OCI-LY7 (cell line): Measurements from ENCODE around the gene LTB4R. TPM values are rescaled to one million over a fixed set of nuclear protein-coding genes. Genes with fewer than 3 reads are reported as not detected.

Experiments used
- BruUV-seq: library from RNA; stranded (reverse); fragments of 400-500 nt; replicated peaks from 2 replicates; lab custom pipeline; 2021; lab: Mats Ljungman, UMichigan
- CTCF ChIA-PET: fragments of 300-600 bp; sonication (Branson Sonifier 250); formaldehyde crosslinking; loops from one replicate; lab custom pipeline; 2022; ENCODE audit warnings: antibody characterized with exemption; ENCODE audit not compliant: unreplicated experiment; lab: Charles Lee
- POLR2A ChIA-PET: fragments of 300-600 bp; sonication (Branson Sonifier 250); formaldehyde crosslinking; loops from one replicate; lab custom pipeline; 2022; ENCODE audit warnings: antibody characterized with exemption; lab: Charles Lee
- DNase-seq: peaks from one replicate; pipeline ENCODE4 v3.0.0-alpha.2; 2015; ENCODE audit warnings: low spot score
- H2AFZ ChIP-seq: fragments of 200-600 bp; sonication (generic), shearing (Covaris generic); 2 replicates; pipeline ENCODE4 v1.6.1; 2014; ENCODE audit warnings: mild to moderate bottlenecking, antibody characterized with exemption, low read length, moderate library complexity
- H3K27ac ChIP-seq: fragments of 200-600 bp; sonication (generic); 2 replicates; pipeline ENCODE4 v1.5.1; 2014; ENCODE audit warnings: mixed run types, low read depth, mild to moderate bottlenecking, moderate library complexity, low read length, inconsistent platforms; ENCODE audit not compliant: poor library complexity, severe bottlenecking
- H3K36me3 ChIP-seq: fragments of 200-600 bp; sonication (generic); 2 replicates; pipeline ENCODE4 v1.6.1; 2014; ENCODE audit warnings: mild to moderate bottlenecking, antibody characterized with exemption, low read length, moderate library complexity, mixed read lengths; ENCODE audit not compliant: insufficient read depth
- H3K4me1 ChIP-seq: fragments of 200-600 bp; sonication (generic); 2 replicates; pipeline ENCODE4 v1.5.1; 2014; ENCODE audit warnings: mild to moderate bottlenecking, low read length; ENCODE audit not compliant: insufficient read depth, poor library complexity, severe bottlenecking
- H3K4me2 ChIP-seq: fragments of 200-600 bp; sonication (generic); 2 replicates; pipeline ENCODE4 v1.6.1; 2014; ENCODE audit warnings: mild to moderate bottlenecking, low read length
- H3K4me3 ChIP-seq: fragments of 200-600 bp; sonication (generic); 2 replicates; pipeline ENCODE4 v1.5.1; 2014; ENCODE audit warnings: mild to moderate bottlenecking, low read depth, low read length; ENCODE audit not compliant: poor library complexity, severe bottlenecking
- H3K79me2 ChIP-seq: fragments of 200-600 bp; sonication (generic); 2 replicates; pipeline ENCODE4 v1.6.1; 2016; ENCODE audit warnings: low read depth, mild to moderate bottlenecking, low read length, moderate library complexity, mixed read lengths; ENCODE audit not compliant: insufficient read depth
- H3K9me2 ChIP-seq: fragments of 200-600 bp; sonication (generic); 2 replicates; pipeline ENCODE4 v1.6.1; 2016; ENCODE audit warnings: mild to moderate bottlenecking, low read length, mixed read lengths; ENCODE audit not compliant: insufficient read depth
- H3K9me3 ChIP-seq: fragments of 200-600 bp; sonication (generic); 2 replicates; pipeline ENCODE4 v1.6.1; 2014; ENCODE audit warnings: mild to moderate bottlenecking, mixed run types, low read length, mixed read lengths
- H4K20me1 ChIP-seq: fragments of 200-600 bp; sonication (generic); 2 replicates; pipeline ENCODE4 v1.6.1; 2014; ENCODE audit warnings: mild to moderate bottlenecking, antibody characterized with exemption, low read length, moderate library complexity, mixed read lengths; ENCODE audit not compliant: insufficient read depth
- CTCF ChIP-seq: fragments of 200-600 bp; sonication (generic); conservative IDR thresholded peaks from 2 replicates; pipeline ENCODE4 v1.5.1; 2014; ENCODE audit warnings: mild to moderate bottlenecking, antibody characterized with exemption, low read length, moderate library complexity, mixed read lengths
- EZH2phosphoT487 ChIP-seq: fragments of 200-600 bp; sonication (generic); IDR thresholded peaks from 2 replicates; pipeline ENCODE4 v1.6.1; 2018; ENCODE audit warnings: low read depth, borderline replicate concordance, mild to moderate bottlenecking, mixed run types, antibody characterized with exemption, low read length, moderate library complexity, mixed read lengths
- intact Hi-C: fragments of 100-400 bp; cut with micrococcal nuclease; formaldehyde crosslinking; loops from one replicate; pipeline ENCODE4 v1.10.0; 2022; ENCODE audit not compliant: unreplicated experiment
- total RNA-seq, 2 experiments: library from RNA; depleted of rRNA in 1 of 2; stranded (reverse); fragments of >200 nt in 1 of 2; shearing (Covaris generic) in 1 of 2; gene quantifications; 2 replicates each; pipeline ENCODE4 v1.2.3, GENCODE V29; 2014 to 2022

LTB4R gene
- total RNA-seq, 2 experiments from 2014 or later: 15.8 to 28.3 TPM

- BruUV-seq: no TSS peak
- H3K4me3 ChIP-seq: no peak overlapping the region
- ChIA-PET CTCF (interaction anchor here (1.8 kb wide), 1 partner anchor 106 kb away, joined by 5 read pairs; no protein-coding TSS in a partner anchor), POLR2A (no interaction called here)
- no peaks in the 10 kb centered on the region for H3K9me3 ChIP-seq
- peaks cover 7% of the 10 kb centered on the region for H3K4me1 ChIP-seq
- H3K4me2 ChIP-seq: no peak overlapping the region
- no peaks in the 10 kb centered on the region for H3K79me2 ChIP-seq
- no peaks in the 10 kb centered on the region for H3K36me3 ChIP-seq
- TF ChIP-seq CTCF (no peak), EZH2phosphoT487 (no peak)
- H2AFZ ChIP-seq: no peak overlapping the region
- no peaks in the 10 kb centered on the region for H3K9me2 ChIP-seq
- no peaks in the 10 kb centered on the region for H4K20me1 ChIP-seq
- H3K27ac ChIP-seq: no peak overlapping the region
- DNase-seq: no peak
- intact Hi-C loops: no loop called here
These were observed 13.8 kb downstream of the LTB4R start for GRCh38 chr14:24325041-24325530.

GRCh38 chr14:24325963-24326362 lies 14.7 kb downstream of the LTB4R start:
- H3K4me3 ChIP-seq: no peak overlapping the region
- no TSS peak for BruUV-seq
- no peaks in the 10 kb centered on the region for H3K9me3 ChIP-seq
- no peak overlapping the region for H2AFZ ChIP-seq
- DNase-seq: no peak
- no peaks in the 10 kb centered on the region for H3K9me2 ChIP-seq
- peaks cover 7% of the 10 kb centered on the region for H3K4me1 ChIP-seq
- H3K36me3 ChIP-seq: no peaks in the 10 kb centered on the region
- H4K20me1 ChIP-seq: no peaks in the 10 kb centered on the region
- no peaks in the 10 kb centered on the region for H3K79me2 ChIP-seq
- TF ChIP-seq EZH2phosphoT487 (no peak), CTCF (no peak)
- H3K27ac ChIP-seq: no peak overlapping the region
- ChIA-PET POLR2A (no interaction called here), CTCF (interaction anchor here (1.8 kb wide), 1 partner anchor 105 kb away, joined by 5 read pairs; no protein-coding TSS in a partner anchor)
- intact Hi-C loops: no loop called here
- no peak overlapping the region for H3K4me2 ChIP-seq

GRCh38 chr14:24327303-24327702 lies 16.0 kb downstream of the LTB4R start:
- no peaks in the 10 kb centered on the region for H3K79me2 ChIP-seq
- peaks cover 9% of the 10 kb centered on the region for H3K4me1 ChIP-seq
- no peaks in the 10 kb centered on the region for H3K9me3 ChIP-seq
- H3K36me3 ChIP-seq: no peaks in the 10 kb centered on the region
- TF ChIP-seq CTCF (no peak), EZH2phosphoT487 (no peak)
- peak overlapping the region; percentile 15; the same call in 1 of the 2 replicates for H3K4me2 ChIP-seq
- CTCF ChIA-PET: interaction anchor here (1.0 kb wide), 1 partner anchor 104 kb away, joined by 6 read pairs; no protein-coding TSS in a partner anchor
- no TSS peak for BruUV-seq
- peak overlapping the region; percentile 87 for H2AFZ ChIP-seq
- no peak for DNase-seq
- H4K20me1 ChIP-seq: no peaks in the 10 kb centered on the region
- H3K4me3 ChIP-seq: no peak overlapping the region
- H3K27ac ChIP-seq: no peak overlapping the region
- no peaks in the 10 kb centered on the region for H3K9me2 ChIP-seq
- intact Hi-C loops: no loop called here
- POLR2A ChIA-PET: interaction anchor here (0.6 kb wide), 1 partner anchor 217 kb away, joined by 5 read pairs; no protein-coding TSS in a partner anchor
